ENCODE results near the gene ZNF800. TPM values are rescaled to one million over a fixed set of nuclear protein-coding genes. Genes with fewer than 3 reads are reported as not detected.

Gene ZNF800
- total RNA-seq, 1 donor from 2014 or later = 29.8 TPM

GRCh38 chr7:127419196-127419595 lies 26.7 kb upstream of the ZNF800 start:
- peaks cover 7% of the 10 kb centered on the region for H3K9me3 Mint-ChIP-seq
- no peak overlapping the region for H3K27ac Mint-ChIP-seq (ENCODE audit: unreplicated experiment)
- peaks cover 47% of the 10 kb centered on the region for H3K27me3 Mint-ChIP-seq (ENCODE audit: low read depth)

DNA sequence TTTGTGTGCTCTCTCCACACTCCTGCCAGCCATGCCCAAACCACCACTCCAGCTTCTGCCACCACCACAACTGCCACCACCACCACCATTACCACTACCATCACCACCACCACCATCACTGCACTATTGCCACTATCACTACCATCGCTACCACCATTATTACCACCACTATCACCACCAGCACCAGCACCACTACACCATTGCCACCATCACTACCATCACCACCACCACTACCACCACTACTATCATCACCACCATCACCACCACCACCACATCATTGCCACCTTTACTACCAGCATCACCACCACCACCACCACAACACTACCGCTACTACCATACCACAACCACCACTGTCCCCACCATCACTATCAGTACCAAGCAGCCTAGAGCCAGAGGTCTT lies 26.0 kb upstream of the ZNF800 start:
- Mint-ChIP-seq H3K36me3 (ENCODE audit: low read depth) (no peaks in the 10 kb centered on the region), H3K27ac (ENCODE audit: unreplicated experiment) (no peak overlapping the region), H3K4me3 (no peak overlapping the region), H3K9me3 (peaks cover 7% of the 10 kb centered on the region), H3K4me1 (no peaks in the 10 kb centered on the region), H3K27me3 (ENCODE audit: low read depth) (peaks cover 44% of the 10 kb centered on the region)
- TF ChIP-seq CTCF (conservative IDR thresholded peaks at IDR 0.05) = no peak
- DNase-seq (ENCODE audit: low read depth, low spot score) = no peak

More at GRCh38 chr7:127419196-127419595, 26.7 kb upstream of the ZNF800 start:
- Mint-ChIP-seq H3K4me1 (no peaks in the 10 kb centered on the region), H3K36me3 (ENCODE audit: low read depth) (no peaks in the 10 kb centered on the region), H3K4me3 (no peak overlapping the region)
- no peak for DNase-seq (ENCODE audit: low read depth, low spot score)
- TF ChIP-seq CTCF (conservative IDR thresholded peaks at IDR 0.05) = no peak

GRCh38 chr7:127417346-127417745 lies 24.8 kb upstream of the ZNF800 start:
- DNase-seq (ENCODE audit: low read depth, low spot score) = no peak
- Mint-ChIP-seq H3K27me3 (ENCODE audit: low read depth) (peaks cover 48% of the 10 kb centered on the region), H3K36me3 (ENCODE audit: low read depth) (no peaks in the 10 kb centered on the region), H3K4me1 (no peaks in the 10 kb centered on the region), H3K27ac (ENCODE audit: unreplicated experiment) (no peak overlapping the region), H3K4me3 (no peak overlapping the region), H3K9me3 (peaks cover 4% of the 10 kb centered on the region)
- TF ChIP-seq CTCF (conservative IDR thresholded peaks at IDR 0.05) = no peak

DNA sequence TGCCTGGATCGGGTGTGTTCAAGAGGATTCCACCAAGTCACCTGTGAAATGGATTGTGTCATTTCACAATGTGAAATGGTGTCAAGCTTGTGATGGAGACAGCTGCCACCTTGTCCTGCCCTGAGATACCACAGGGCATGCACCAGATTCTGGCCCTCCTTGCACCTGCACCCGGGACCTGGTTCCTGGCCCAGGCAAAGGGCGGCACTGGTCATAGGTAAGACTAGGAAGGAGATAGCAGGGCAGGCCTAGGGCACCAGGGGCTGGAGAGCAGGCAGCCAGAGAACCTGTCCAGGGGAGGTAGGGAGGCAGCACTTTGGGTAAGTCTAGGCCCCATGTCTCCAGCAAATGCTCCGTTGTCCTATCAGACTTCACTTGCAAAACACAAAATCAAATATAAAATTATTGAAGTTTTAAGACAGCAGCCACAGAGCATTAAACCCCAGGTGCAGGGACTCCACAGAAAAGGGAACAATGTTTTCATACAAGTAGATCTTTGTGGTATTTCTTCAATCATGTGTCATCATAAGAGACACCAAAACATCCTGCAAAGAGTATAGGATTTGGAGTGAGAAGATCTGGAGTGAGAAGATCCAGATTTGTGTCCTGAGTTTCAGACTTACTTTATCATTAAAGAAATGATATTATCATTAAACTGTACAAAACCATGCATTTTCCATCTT lies 22.7 kb upstream of the ZNF800 start:
- Mint-ChIP-seq H3K36me3 (ENCODE audit: low read depth) (no peaks in the 10 kb centered on the region), H3K27ac (ENCODE audit: unreplicated experiment) (no peak overlapping the region), H3K4me3 (no peak overlapping the region), H3K9me3 (peaks cover 4% of the 10 kb centered on the region), H3K27me3 (ENCODE audit: low read depth) (peaks cover 50% of the 10 kb centered on the region), H3K4me1 (no peaks in the 10 kb centered on the region)
- no peak for DNase-seq (ENCODE audit: low read depth, low spot score)
- TF ChIP-seq CTCF (conservative IDR thresholded peaks at IDR 0.05) = no peak

DNA sequence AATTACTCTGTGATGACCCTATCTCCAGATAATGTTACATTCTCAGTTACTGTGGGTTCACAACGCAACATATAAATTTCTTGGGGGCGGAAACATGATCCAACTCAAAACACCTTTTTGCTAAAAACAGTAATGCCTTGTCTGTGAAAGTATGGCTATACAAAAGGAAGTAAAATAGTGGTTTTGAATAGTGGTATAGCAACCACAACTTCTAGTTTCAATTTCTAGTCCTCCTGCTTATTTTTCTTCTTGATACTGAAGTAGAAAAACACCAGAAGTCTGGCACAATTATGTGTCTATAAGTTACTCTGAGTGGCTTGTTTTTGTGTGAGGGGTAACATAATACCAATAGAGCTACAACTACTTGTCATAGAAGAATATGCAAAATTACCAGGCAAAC lies 21.5 kb upstream of the ZNF800 start:
- H3K27ac Mint-ChIP-seq (ENCODE audit: unreplicated experiment) = no peak overlapping the region
- no peak for TF ChIP-seq CTCF (conservative IDR thresholded peaks at IDR 0.05)
- peaks cover 4% of the 10 kb centered on the region for H3K9me3 Mint-ChIP-seq
- H3K4me1 Mint-ChIP-seq = no peaks in the 10 kb centered on the region
- DNase-seq (ENCODE audit: low read depth, low spot score) = no peak
- H3K4me3 Mint-ChIP-seq = no peak overlapping the region
- no peaks in the 10 kb centered on the region for H3K36me3 Mint-ChIP-seq (ENCODE audit: low read depth)
- H3K27me3 Mint-ChIP-seq (ENCODE audit: low read depth) = peaks cover 51% of the 10 kb centered on the region
